ENCODE data around the gene TMSB10.

Gene TMSB10

DNA sequence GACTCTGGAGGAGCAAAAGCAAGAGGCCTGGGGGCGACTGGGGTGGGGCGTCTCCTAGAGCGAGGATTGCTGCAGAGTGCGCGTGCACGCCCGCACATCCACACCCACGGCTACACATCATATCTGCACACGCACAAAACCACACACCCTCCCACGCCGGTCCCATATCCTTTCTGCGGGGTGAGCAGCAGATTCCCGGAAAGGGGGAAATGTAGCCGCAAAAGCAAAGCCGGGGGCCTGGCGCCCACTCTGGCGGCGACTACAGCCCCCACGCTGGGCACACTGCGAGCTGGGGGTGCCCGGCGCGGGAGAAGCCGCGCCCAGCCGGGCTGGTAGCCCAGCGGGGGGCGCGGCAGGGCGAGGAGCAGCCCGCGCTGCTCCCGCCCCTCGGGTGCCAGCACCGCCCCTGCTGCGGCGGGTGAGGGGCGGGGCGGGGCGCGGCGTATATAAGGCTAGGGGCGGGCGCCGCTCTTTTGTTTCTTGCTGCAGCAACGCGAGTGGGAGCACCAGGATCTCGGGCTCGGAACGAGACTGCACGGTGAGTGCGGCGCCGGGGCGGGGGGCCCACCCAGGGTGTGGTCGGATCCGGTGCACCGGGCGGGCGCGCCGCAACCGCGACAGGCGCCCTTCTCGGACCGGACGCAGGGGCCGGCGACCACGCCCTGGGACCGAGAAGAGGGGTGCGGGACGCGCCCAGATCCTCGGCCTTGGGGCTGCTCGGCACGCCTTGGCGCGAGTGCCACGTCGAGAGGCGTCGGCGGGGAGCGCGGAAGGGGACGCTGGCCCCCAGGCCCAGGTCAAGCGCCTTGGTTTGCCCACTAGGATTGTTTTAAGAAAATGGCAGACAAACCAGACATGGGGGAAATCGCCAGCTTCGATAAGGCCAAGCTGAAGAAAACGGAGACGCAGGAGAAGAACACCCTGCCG, at the start of gene TMSB10:
Gene TMSB10, plus strand, starts transcription at position 476 of the 927 bp plus-strand sequence.
- TF ChIP-seq, protein P1, sequence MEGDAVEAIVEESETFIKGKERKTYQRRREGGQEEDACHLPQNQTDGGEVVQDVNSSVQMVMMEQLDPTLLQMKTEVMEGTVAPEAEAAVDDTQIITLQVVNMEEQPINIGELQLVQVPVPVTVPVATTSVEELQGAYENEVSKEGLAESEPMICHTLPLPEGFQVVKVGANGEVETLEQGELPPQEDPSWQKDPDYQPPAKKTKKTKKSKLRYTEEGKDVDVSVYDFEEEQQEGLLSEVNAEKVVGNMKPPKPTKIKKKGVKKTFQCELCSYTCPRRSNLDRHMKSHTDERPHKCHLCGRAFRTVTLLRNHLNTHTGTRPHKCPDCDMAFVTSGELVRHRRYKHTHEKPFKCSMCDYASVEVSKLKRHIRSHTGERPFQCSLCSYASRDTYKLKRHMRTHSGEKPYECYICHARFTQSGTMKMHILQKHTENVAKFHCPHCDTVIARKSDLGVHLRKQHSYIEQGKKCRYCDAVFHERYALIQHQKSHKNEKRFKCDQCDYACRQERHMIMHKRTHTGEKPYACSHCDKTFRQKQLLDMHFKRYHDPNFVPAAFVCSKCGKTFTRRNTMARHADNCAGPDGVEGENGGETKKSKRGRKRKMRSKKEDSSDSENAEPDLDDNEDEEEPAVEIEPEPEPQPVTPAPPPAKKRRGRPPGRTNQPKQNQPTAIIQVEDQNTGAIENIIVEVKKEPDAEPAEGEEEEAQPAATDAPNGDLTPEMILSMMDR (IDR thresholded peaks at IDR 0.05; ENCODE audit: low read depth, low read length), result no peak
- no peak for DNase-seq (ENCODE audit: extremely low read depth, low read depth)

DNA sequence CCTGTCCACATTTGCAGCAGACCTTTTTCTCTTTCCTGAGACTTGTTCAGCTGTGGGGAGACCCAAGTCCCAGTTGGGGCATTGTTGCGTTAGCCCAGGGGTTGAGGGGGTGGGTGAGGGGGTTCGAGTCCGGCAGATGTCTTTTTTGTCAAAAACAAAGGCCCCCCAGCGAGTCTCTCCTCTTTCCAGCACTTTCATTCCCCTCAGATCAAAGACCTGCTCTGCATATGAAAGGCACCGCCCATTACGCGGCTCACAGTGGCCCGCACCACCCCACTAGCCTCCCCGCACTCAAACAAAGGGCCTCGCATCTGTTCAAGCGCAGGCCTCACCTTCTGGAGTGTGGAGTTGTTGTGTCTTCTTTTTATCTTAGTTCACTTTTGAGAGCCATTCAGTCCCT, 49.7 kb upstream of the TMSB10 start:
- DNase-seq (ENCODE audit: extremely low read depth, low read depth), result no peak
- TF ChIP-seq, protein P1 (IDR thresholded peaks at IDR 0.05; ENCODE audit: low read depth, low read length), result no peak

DNA sequence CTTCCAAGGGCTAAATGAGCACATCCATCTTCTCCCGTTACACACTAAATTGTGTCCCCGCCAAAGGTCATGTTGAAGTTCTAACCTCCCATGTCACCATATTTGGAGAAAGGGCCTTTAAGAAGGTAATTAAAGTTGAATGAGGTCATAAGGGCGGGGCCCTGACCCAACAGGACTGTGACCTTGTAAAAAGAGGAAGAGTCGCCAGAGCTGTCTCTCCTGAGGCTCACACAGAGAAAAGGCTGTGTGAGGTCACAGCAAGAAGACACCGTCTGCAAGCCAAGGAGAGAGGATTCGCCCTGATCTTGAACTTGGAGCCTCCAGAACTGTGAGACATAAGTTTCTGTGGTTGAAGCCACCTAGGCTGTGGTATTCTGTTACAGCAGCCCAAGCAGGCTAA, 48.7 kb upstream of the TMSB10 start:
- TF ChIP-seq, protein P1 (IDR thresholded peaks at IDR 0.05; ENCODE audit: low read depth, low read length), result no peak

DNA sequence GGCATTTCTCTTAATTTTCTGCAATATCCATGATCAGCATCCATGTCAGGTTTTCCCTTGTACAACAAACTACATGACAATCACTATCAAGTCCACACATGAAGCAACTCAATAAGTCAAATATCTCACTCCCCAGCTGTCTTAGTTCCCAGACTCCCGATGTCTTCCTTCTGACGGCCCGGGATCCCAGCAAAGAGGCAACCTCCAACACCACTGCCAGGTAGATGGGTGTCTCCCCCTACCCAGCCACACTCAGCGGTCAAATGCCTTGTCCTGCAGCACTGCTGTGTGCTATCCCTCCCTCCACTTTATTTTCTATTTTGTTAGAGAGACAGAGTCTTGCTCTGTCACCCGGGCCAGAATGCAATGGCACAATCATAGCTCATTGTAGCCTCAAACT, 47.9 kb upstream of the TMSB10 start:
- DNase-seq (ENCODE audit: extremely low read depth, low read depth), result no peak
- TF ChIP-seq, protein P1 (IDR thresholded peaks at IDR 0.05; ENCODE audit: low read depth, low read length), result no peak

More for the DNA sequence above, 48.7 kb upstream of the TMSB10 start:
- DNase-seq (ENCODE audit: extremely low read depth, low read depth), result no peak

DNA sequence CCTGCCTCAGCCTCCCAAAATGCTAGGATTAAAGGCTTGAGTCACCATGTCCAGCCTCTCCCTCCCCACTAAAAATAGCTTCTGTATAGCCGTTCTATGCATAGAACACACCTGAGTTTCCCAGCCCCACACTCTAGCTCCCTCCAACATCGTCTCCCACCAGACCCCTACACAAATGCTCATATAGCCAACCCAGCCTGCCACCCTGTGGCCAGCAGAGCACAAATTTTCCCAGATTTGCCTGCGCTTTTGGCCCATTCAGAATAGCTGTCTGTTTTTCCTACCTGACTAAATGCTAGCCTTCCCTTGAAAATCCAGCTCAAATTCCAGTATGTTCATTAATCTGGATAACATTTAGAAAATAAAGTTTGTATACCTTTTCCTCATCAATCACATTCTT, 47.3 kb upstream of the TMSB10 start:
- no peak for DNase-seq (ENCODE audit: extremely low read depth, low read depth)
- TF ChIP-seq, protein P1 (IDR thresholded peaks at IDR 0.05; ENCODE audit: low read depth, low read length), result peak; percentile 21

DNA sequence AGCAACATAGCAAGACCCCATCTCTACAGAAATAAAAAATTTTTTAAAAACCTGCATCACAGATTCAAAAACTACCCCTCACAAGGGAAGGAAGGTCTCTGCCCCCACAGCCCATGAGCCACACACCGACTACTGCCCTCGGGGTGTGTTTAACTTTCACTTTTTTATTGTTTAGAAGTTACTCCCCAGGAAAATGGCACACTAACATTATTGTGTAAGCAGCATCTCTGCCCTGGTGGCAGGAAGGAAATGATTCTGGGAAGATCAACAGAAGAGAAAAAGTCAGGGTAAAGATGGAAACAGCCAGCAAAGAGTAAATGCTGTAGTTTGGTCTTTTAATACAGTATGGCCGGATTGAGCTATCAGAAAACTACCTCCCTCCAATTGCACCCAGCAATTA, 46.5 kb upstream of the TMSB10 start:
- TF ChIP-seq, protein P1 (IDR thresholded peaks at IDR 0.05; ENCODE audit: low read depth, low read length), result no peak
- DNase-seq (ENCODE audit: extremely low read depth, low read depth), result no peak

DNA sequence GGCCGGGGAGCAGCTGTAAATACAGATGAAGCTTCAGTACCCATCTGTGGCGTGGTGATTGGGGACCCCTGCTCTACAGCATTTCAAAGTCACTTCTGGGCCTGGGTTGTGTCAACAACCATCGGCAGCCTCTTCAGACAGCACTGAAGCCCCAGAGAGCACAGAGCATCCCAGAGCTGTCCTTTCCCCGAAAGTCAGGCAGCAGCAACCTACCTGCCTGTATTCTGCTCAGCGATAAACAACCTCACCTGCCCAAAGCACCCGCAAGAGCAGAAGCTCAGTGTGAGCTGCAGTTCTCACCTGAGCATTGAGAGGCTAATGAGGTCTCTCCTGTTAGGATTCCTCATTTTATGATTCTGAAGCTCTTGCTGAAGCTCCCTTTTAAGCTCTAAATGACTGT, 43.9 kb upstream of the TMSB10 start:
- TF ChIP-seq, protein P1 (IDR thresholded peaks at IDR 0.05; ENCODE audit: low read depth, low read length), result no peak
- DNase-seq (ENCODE audit: extremely low read depth, low read depth), result no peak
